H1 (cell line): ENCODE measurements around the gene GAD2. TPM values are rescaled to one million over a fixed set of nuclear protein-coding genes. Genes with fewer than 3 reads are reported as not detected.

ENCODE experiments used
- ASH2L ChIP-seq: fragments of 200-600, 300-600 bp; sonication (generic); IDR thresholded peaks from one replicate; pipeline ENCODE4 v1.7.1; 2017; ENCODE audit warnings: low read length
- BRCA1 ChIP-seq: IDR thresholded peaks from 2 replicates; pipeline ENCODE4 v1.6.1; 2012; ENCODE audit warnings: low read depth, low read length, improper control_type of control experiment
- SAP30 ChIP-seq: fragments of 300-600 bp; sonication (generic); IDR thresholded peaks from 2 replicates; pipeline ENCODE4 v1.7.1; 2012; ENCODE audit warnings: low read length, moderate library complexity, mild to moderate bottlenecking, inconsistent platforms; ENCODE audit not compliant: insufficient read depth, insufficient replicate concordance
- polyA plus RNA-seq, 7 experiments: library from polyadenylated mRNA; depleted of rRNA in 3 of 7; stranded (reverse) in 5 of 7; unstranded in 2 of 7; fragments of >200 nt in 5 of 7; fragments of 200-250 nt in 2 of 7; gene quantifications; 1 replicate in 5 of 7; 2 replicates in 1 of 7; 4 replicates in 1 of 7; pipeline versions ENCODE4 v1.2.1 to v1.2.3, GENCODE V29; 2011 to 2013; ENCODE audit warnings: missing spikeins in 2 of 7, mixed read lengths in 2 of 7
- total RNA-seq: library from RNA; stranded (reverse); fragmentation: NEBNext Ultra II Directional; extraction: Animal tissue kit (Norgen Biotek cat#: 25700); gene quantifications from 2 replicates; pipeline ENCODE4 v1.2.1, GENCODE V29; 2021

The GAD2 gene
- total and polyA plus RNA-seq, 2 of the 8 experiments (the other 6 are each of a cell fraction or from before 2014, with no cell fraction given) = 0.30 to 0.47 TPM

GRCh38 chr10:26198119-26198518 is 18.5 kb upstream of the GAD2 start (continued):
- TF ChIP-seq SAP30 (no peak), BRCA1 (no peak), ASH2L (no peak)
